ENCODE measurements around the gene FEZF1. TPM values are rescaled to one million over a fixed set of nuclear protein-coding genes. Genes with fewer than 3 reads are reported as not detected.

The FEZF1 gene
- total and polyA plus RNA-seq, 2 of the 4 experiments (the other 2 are of a cell fraction) = not detected

GRCh38 chr7:122273117-122273516 lies 31.4 kb downstream of the FEZF1 start:
- no TSS peak for BruUV-seq (replicated peaks)
- WGBS, 2 experiments (ENCODE audit: extremely low coverage in 2 of 2, insufficient read length in 1 of 2) = no CpG with 5 or more reads among the region's 2 CpGs

More at GRCh38 chr7:122273117-122273516, 31.4 kb downstream of the FEZF1 start:
- H3K9ac ChIP-seq (ENCODE audit: low read depth, low read length) = no peak overlapping the region
- no peak overlapping the region for H3K14ac ChIP-seq (replicated peaks; ENCODE audit: low read depth, low read length)
- DNase-seq = no peak
- no peak overlapping the region for H2BK120ac ChIP-seq (ENCODE audit: low read depth, low read length)
- H4K5ac ChIP-seq (ENCODE audit: low read depth, low read length) = no peak overlapping the region
- no peak overlapping the region for H3K27ac ChIP-seq (ENCODE audit: insufficient read depth, low read length)
- no peaks in the 10 kb centered on the region for H3K4me1 ChIP-seq (ENCODE audit: control insufficient read depth, insufficient read depth, low read length)
- in situ Hi-C loops (cut with MboI; ENCODE audit: low sequenced_read_pairs) = no loop called here
- H3K79me1 ChIP-seq (ENCODE audit: low read depth in 1 of 2, low read length in 2 of 2) = no peaks in the 10 kb centered on the region
- H2BK5ac ChIP-seq (ENCODE audit: low read depth, low read length, poor library complexity, severe bottlenecking) = no peak overlapping the region
- H2BK15ac ChIP-seq (ENCODE audit: low read depth, low read length) = no peak overlapping the region
- ChIA-PET POLR2A (ENCODE audit: unreplicated experiment) (no interaction called here), CTCF (interaction anchor here (0.5 kb wide), 1 partner anchor 190 kb away, joined by 3 read pairs; no protein-coding TSS in a partner anchor)
- no peak overlapping the region for H4K91ac ChIP-seq (ENCODE audit: insufficient read depth, low read depth, low read length)
- no peak overlapping the region for H3K4me2 ChIP-seq (ENCODE audit: low read depth, low read length)
- no peak overlapping the region for H3K18ac ChIP-seq (ENCODE audit: low read depth, low read length)
- dilution Hi-C loops (cut with HindIII; ENCODE audit: low sequenced_read_pairs, unreplicated experiment) = no loop called here
- H3K36me3 ChIP-seq (ENCODE audit: control insufficient read depth, insufficient read depth, low read length) = no peaks in the 10 kb centered on the region
- no peaks in the 10 kb centered on the region for H3K9me3 ChIP-seq (ENCODE audit: control insufficient read depth, insufficient read depth, low read length)
- no peak overlapping the region for H2AFZ ChIP-seq (replicated peaks; ENCODE audit: low read length, poor library complexity)
- no peak for ATAC-seq (ENCODE audit: low read depth)
- no peak overlapping the region for H3K56ac ChIP-seq (ENCODE audit: extremely low read depth, insufficient read depth, low read length)
- no peak overlapping the region for H3K4me3 ChIP-seq (ENCODE audit: insufficient read depth, low read depth, low read length)
- H3K9me1 ChIP-seq (ENCODE audit: insufficient read depth, low read length) = no peaks in the 10 kb centered on the region
- H2AK5ac ChIP-seq (ENCODE audit: low read depth, low read length) = no peak overlapping the region
- H3K23ac ChIP-seq (ENCODE audit: low read depth, low read length) = no peak overlapping the region
- H3K4ac ChIP-seq (ENCODE audit: low read depth, low read length) = no peak overlapping the region
- intact Hi-C loops (cut with micrococcal nuclease) = no loop called here
- no peak overlapping the region for H2AK9ac ChIP-seq (replicated peaks; ENCODE audit: low read depth, low read length, poor library complexity)
- TF ChIP-seq MAZ (IDR thresholded peaks at IDR 0.05; ENCODE audit: borderline replicate concordance, low read depth, low read length) (no peak), RFX5 (IDR thresholded peaks at IDR 0.05; ENCODE audit: low read depth, low read length) (no peak), CHD1 (IDR thresholded peaks at IDR 0.05; ENCODE audit: low read depth, low read length) (no peak), BHLHE40 (IDR thresholded peaks at IDR 0.05; ENCODE audit: low read depth, low read length) (no peak), SMC3 (IDR thresholded peaks at IDR 0.05; ENCODE audit: low read depth, low read length) (no peak), RAD21 (IDR thresholded peaks at IDR 0.05; ENCODE audit: low read length) (no peak), MAFK (IDR thresholded peaks at IDR 0.05; ENCODE audit: low read depth, low read length) (no peak), CTCF (conservative IDR thresholded peaks at IDR 0.05; ENCODE audit: low read depth, low read length) (no peak), FOS (IDR thresholded peaks at IDR 0.05; ENCODE audit: low read depth, low read length) (no peak), POLR2A (IDR thresholded peaks at IDR 0.05; ENCODE audit: low read depth, low read length) (no peak), RCOR1 (IDR thresholded peaks at IDR 0.05; ENCODE audit: insufficient replicate concordance, low read length) (no peak), CEBPB (IDR thresholded peaks at IDR 0.05; ENCODE audit: low read depth, low read length) (no peak), NFE2L2 (IDR thresholded peaks at IDR 0.05; ENCODE audit: low read depth, low read length) (no peak), MXI1 (IDR thresholded peaks at IDR 0.05; ENCODE audit: borderline replicate concordance, low read depth, low read length) (no peak), ELK1 (IDR thresholded peaks at IDR 0.05; ENCODE audit: borderline replicate concordance, low read depth, low read length) (no peak), USF2 (IDR thresholded peaks at IDR 0.05; ENCODE audit: low read depth, low read length) (no peak)
- no peaks in the 10 kb centered on the region for H3K27me3 ChIP-seq (ENCODE audit: control insufficient read depth, insufficient read depth, low read length)
- no peak overlapping the region for H2BK20ac ChIP-seq (ENCODE audit: low read depth, low read length)
- H4K8ac ChIP-seq (ENCODE audit: low read depth in 2 of 2, low read length in 2 of 2) = no peak overlapping the region
- no peaks in the 10 kb centered on the region for H4K20me1 ChIP-seq (ENCODE audit: insufficient read depth, low read length)

Data from IMR-90 (cell line).